ENCODE data around the gene ZNF845. TPM values are rescaled to one million over a fixed set of nuclear protein-coding genes. Genes with fewer than 3 reads are reported as not detected.
"Not testable (repeated sequence)": the region's sequence is repeated elsewhere in the genome, so short reads cannot be mapped to it uniquely, and the experiment has no call there.

ZNF845 gene
- total RNA-seq, 4 donors from 2014 or later, result 4.8 to 8.4 (median 5.6) TPM

GRCh38 chr19:53381376-53381775, 47.8 kb downstream of the ZNF845 start:
- DNase-seq (ENCODE audit: low spot score) (no peak), ATAC-seq (ENCODE audit: low FRiP score) (no peak)
- TF ChIP-seq CTCF (IDR thresholded peaks at IDR 0.05), result no peak

GRCh38 chr19:53388168-53388567, 54.6 kb downstream of the ZNF845 start:
- no peak for DNase-seq (ENCODE audit: low spot score)
- no peak for ATAC-seq (ENCODE audit: low FRiP score)

GRCh38 chr19:53388904-53389303, 55.4 kb downstream of the ZNF845 start:
- TF ChIP-seq CTCF (IDR thresholded peaks at IDR 0.05), result no peak
- no peak for DNase-seq (ENCODE audit: low spot score)
- no peak for ATAC-seq (ENCODE audit: low FRiP score)

More at GRCh38 chr19:53388168-53388567, 54.6 kb downstream of the ZNF845 start:
- no peak for TF ChIP-seq CTCF (IDR thresholded peaks at IDR 0.05)

- ATAC-seq (ENCODE audit: low FRiP score) (no peak), DNase-seq (ENCODE audit: low spot score) (no peak)
- TF ChIP-seq CTCF (IDR thresholded peaks at IDR 0.05), result no peak
Observed at GRCh38 chr19:53389571-53389970, 56.0 kb downstream of the ZNF845 start.

GRCh38 chr19:53389978-53390377, 56.4 kb downstream of the ZNF845 start:
- no peak for TF ChIP-seq CTCF (IDR thresholded peaks at IDR 0.05)
- ATAC-seq (ENCODE audit: low FRiP score) (no peak), DNase-seq (ENCODE audit: low spot score) (no peak)

GRCh38 chr19:53394522-53394973, 61.0 kb downstream of the ZNF845 start:
- no peak for TF ChIP-seq CTCF (IDR thresholded peaks at IDR 0.05)
- ATAC-seq (ENCODE audit: low FRiP score) (peak; percentile 32), DNase-seq (ENCODE audit: low spot score) (peak; percentile 24)

GRCh38 chr19:53394974-53395839, 61.7 kb downstream of the ZNF845 start, which contains the start of gene ZNF765:
Gene ZNF765 (plus strand): TSS chr19:53395149. CDS start chr19:53398016, 2,867 bp downstream.
- TF ChIP-seq CTCF (IDR thresholded peaks at IDR 0.05), result no peak
- ATAC-seq (ENCODE audit: low FRiP score), result peak; percentile 99

GRCh38 chr19:53395840-53396524, 62.4 kb downstream of the ZNF845 start:
- DNase-seq (ENCODE audit: low spot score); ATAC-seq (ENCODE audit: low FRiP score): not testable (repeated sequence)

More at GRCh38 chr19:53394974-53395839, 61.7 kb downstream of the ZNF845 start, which contains the start of gene ZNF765:
- DNase-seq (ENCODE audit: low spot score), result peak; percentile 93
